Inflammatory macrophage treated with lipopolysaccharide for 4 hours (primary cell): ENCODE results near the gene TOMM34.

Experiments used
- DNase-seq: peaks from one replicate; pipeline ENCODE4 v3.0.0-alpha.2; 2020

The TOMM34 gene

GRCh38 chr20:44924541-44924940 lies 35.7 kb downstream of the TOMM34 start:
- DNase-seq = no peak

DNA sequence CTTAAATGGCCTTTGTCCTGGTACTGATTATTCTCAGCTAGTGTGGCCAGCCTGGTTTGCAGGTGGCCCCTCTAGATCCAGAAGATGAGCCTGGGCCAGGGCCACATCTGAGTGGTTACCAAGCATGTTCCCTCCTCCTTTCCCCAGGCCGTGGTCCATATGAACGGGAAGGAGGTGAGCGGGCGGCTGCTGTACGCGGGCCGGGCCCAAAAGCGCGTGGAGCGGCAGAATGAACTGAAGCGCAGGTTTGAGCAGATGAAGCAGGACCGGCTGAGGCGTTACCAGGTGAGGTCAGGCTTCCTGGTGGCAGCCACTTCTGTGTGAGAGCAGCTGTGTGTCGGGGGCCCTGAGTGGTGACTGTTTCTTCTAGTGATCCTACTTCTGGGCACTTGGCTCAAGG lies 38.8 kb downstream of the TOMM34 start:
- DNase-seq = no peak

DNA sequence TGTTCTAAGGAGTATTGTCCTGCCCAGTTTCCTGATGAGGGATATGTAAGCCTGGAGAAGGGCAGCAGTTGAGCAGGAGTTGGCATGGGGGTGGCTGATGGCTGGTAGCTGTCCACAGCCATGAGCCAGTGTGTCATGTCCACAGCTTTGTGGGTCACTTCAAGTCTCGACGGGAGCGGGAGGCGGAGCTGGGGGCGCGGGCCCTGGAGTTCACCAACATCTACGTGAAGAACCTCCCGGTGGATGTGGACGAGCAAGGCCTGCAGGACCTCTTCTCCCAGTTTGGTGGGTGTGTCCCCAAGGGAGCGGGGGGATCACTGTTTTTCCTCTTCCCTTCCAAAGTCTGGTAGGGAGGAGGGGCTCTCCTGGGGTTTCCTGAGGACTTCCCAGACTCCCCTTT lies 41.4 kb downstream of the TOMM34 start:
- DNase-seq = no peak

DNA sequence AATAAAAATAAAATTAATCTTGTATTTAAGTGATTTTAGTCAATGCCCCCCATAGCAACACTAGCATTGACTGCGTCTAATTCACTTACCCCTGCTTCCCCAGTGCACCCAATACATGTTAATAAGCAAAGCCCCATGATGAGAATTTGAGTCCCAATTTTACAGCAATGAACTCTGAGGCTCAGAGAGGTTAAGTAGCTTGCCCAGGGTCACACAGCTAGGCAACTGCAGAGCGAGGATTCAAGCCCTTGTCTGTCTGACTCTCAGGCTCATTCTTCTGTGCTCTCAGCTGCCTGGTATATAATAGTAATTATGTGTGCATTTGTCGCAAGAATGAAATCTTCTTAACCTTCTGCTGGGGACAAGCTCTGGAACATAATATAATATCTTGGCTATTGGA lies 41.9 kb downstream of the TOMM34 start:
- no peak for DNase-seq

- DNase-seq = no peak
These were observed 42.8 kb downstream of the TOMM34 start for GRCh38 chr20:44917399-44917798.

- DNase-seq = no peak
These were observed 43.6 kb downstream of the TOMM34 start for GRCh38 chr20:44916586-44916985.

DNA sequence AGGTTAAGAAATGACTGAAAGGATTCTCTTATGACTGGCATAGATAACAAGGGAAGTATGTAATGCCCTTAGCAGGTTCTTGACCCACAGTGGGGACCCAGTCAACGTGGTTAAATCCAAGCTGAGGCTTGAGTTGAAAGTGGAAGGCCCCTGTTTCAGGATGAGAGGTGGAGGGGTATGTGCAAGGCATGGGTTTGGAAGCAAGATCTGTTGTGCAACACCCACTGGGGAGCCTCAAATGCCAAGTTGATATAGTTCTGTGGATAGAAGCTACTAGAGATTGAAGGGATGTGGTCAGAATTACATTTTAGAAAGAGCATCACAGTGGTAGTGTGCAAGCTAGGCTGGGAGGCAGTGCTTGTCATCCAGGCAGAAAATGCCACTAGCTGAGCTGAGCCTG lies 45.3 kb downstream of the TOMM34 start:
- no peak for DNase-seq

- no peak for DNase-seq
These were observed 48.0 kb downstream of the TOMM34 start for GRCh38 chr20:44912189-44912588.

DNA sequence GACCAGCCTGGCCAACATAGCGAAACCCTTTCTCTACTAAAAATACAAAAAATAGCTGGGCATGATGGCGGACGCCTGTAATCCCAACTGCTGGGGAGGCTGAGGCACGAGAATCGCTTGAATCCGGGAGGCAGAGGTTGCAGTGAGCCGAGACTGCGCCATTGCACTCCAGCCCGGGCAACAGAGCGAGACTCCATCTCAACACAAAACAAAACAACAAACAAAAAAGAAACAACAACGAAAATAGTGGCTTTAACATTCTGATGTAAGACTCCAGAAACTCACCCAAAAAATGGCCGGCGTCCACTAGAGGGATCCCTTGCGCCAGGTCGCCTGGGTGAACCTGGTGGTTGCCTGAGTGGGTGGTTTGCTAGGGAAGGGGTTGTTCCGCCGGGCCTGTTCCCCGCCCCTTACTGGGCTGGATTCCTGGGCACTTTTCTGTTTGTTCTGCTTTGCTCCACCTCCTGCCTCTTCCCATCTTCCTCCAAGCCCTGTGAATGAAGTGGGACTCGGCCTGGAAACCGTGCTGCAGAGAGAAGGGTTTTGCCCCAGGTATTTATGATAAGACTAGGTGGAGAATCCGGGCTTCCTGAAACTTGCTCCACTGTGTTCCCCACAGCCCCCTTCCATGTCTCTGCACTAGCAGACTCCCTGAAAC lies 48.8 kb downstream of the TOMM34 start:
- DNase-seq = peak; percentile 52

- no peak for DNase-seq
These were observed 49.4 kb downstream of the TOMM34 start for GRCh38 chr20:44910690-44911262.

DNA sequence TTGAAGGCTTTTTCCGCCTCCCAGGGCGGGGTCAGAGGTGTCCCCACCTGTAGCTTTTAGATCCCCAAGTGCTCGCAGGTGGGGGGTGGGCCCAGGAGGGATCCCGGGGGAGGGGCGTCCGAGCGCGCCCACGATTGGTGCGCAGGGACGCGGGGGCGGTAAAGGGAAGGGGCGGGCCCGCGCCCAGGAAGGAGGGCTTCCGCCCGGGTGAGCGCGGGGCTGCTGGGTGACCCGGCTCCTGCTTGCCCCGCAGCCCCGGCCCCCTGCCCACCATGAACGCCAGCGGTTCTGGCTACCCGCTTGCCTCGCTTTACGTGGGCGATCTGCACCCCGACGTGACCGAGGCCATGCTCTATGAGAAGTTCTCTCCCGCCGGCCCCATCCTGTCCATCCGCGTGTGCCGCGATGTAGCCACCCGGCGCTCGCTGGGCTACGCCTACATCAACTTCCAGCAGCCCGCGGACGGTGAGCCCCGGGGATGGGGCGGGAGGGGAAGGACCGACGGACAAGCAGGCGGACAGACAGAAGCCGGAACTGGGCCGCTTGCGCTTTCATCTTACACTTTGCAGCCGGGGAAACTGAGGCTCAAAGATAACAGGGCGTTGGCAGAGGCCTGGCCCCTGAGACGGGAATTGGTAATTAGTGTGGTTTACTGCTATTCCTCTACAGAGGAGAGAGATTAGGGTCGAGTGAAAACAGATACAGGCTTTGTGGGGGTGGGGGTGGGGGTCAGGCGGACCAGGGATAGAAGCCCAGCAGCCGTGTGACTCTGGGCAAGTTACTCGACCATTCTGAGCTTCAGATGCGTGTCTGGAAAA lies 50.1 kb downstream of the TOMM34 start, which contains the start of gene PABPC1L:
Gene PABPC1L (plus strand): TSS at position 189 of the 818 bp plus-strand sequence. CDS start 84 bp downstream, at position 273.
- peak; percentile 48 for DNase-seq

DNA sequence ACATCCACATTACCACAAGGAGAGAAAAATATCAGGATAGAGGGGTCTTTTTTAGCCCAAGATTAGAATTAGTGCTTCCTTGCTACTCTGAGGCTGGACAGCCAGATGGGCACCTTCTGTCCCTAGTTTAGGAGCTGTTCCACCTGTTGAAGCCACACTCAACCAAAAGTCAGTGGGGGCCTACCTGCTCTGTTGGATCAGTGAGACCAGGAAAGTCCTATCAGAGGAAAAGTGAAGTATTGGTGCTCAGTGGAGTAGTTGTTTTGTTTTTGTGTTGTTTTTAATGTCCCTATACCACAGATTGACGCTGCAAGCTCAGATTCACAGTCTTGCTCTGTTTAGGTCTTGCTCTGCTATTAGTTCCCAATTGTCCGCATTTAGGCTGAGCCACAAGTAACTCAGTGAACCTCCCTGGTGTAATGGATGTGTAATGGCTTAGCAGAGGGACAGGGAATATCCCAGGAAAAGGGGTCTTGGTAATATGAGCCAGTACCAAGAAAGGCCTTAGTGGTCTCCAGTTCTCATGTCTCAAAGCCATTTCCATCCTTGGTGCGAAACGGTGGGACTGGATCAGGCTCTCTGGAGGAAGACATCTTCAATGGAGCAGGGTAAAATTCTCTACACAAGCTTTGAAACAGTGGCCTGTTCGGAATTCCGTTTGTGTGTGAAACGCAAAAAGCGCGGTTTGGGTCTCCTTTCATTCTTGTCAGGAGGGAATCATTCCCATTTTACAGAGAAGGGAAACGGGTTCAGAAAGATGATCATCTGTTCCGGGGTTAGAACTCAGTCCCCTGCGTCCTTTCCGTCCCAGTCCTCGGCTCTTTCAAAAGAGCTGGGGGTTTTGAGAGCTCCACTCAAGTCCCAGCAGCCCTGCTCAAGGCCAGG lies 51.0 kb downstream of the TOMM34 start:
- no peak for DNase-seq

DNA sequence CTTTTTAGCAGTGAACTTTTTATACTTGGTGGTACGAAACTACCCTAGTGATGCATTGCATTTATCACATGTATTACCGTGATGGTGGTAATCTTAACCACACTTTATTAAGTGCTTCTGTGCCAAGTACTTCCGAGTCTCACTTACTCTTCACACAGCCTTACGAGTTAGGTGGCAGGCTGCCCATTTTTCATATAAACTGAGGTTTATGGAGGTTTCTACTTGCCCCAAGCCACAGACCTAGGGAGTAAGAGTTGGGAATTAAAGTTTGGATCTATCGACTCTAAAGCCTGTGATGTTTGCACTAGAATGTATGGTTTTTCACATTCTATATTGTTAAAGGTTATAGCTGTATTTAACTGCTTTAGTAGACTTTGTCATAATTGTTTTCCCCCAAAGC lies 55.8 kb downstream of the TOMM34 start:
- no peak for DNase-seq

DNA sequence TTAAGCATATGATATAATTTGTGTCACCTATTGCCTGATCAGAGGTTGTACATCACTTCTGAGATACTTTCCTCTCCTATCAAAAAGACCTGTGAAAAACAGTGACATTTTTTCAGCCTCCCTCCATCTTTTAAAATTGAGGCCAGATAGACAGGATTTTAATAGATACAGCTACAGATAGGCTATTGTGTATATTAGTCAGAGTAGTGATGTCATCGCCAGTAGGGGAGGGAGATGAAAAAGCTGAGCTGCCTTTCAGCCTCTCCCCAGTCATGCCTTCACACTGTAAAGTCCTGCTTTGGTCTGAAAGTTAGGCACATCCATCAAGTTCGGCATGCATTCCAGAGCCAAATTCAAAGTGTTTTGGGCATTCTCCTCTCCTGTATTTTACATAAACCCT lies 58.2 kb downstream of the TOMM34 start:
- DNase-seq = peak; percentile 17

DNA sequence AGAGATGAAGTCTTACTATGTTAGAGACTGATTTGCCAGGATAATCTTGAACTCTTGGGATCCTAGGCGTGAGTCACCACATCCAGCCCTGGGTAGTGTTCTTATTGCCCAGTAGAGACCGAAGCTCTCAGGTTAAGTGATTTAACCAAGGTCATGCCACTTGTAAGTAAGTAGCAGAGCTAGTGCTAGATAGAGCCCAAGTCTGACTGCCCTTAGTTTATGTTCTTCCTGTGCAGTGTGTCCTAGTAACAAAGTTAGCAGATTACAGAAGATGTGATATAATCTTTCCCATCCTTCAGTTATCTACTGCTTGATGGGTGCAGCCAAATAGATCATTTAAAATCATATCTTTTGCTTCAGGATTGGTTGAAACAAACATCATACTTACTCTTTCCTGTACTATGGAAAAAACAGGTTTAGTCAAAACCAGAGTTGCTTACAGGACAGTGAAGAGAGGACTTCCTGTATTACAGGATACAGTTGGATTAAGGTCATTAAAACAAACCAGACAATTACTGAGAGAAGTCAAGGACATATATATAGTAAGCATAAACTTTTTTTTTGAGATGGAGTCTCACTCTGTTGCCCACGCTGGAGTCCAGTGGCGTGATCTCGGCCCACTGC lies 59.9 kb downstream of the TOMM34 start:
- no peak for DNase-seq

DNA sequence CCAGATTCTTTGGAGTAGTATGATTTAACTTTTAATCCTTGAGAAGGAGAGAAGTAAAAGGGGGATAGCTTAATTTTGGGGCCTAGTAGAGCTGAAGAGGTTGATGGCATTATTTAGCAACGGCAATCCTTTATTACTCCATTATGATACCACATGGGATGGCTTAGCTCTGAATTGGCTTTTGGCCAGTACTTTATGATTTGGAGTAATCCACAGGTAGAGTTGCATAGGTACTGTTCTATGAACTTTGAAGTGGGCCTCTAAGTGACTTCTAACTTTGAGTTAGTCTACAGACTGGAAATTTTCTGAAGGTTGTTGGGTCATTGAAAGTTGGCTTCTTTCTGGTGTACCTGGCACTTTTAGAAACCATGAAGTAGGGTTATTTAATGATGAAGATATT lies 63.1 kb downstream of the TOMM34 start:
- no peak for DNase-seq

GRCh38 chr20:44896583-44896982 lies 63.6 kb downstream of the TOMM34 start:
- DNase-seq = peak; percentile 89

- DNase-seq = no peak
These were observed 65.2 kb downstream of the TOMM34 start for GRCh38 chr20:44894959-44895358.
